ENCODE measurements around the gene GBX2.

GBX2 gene

DNA sequence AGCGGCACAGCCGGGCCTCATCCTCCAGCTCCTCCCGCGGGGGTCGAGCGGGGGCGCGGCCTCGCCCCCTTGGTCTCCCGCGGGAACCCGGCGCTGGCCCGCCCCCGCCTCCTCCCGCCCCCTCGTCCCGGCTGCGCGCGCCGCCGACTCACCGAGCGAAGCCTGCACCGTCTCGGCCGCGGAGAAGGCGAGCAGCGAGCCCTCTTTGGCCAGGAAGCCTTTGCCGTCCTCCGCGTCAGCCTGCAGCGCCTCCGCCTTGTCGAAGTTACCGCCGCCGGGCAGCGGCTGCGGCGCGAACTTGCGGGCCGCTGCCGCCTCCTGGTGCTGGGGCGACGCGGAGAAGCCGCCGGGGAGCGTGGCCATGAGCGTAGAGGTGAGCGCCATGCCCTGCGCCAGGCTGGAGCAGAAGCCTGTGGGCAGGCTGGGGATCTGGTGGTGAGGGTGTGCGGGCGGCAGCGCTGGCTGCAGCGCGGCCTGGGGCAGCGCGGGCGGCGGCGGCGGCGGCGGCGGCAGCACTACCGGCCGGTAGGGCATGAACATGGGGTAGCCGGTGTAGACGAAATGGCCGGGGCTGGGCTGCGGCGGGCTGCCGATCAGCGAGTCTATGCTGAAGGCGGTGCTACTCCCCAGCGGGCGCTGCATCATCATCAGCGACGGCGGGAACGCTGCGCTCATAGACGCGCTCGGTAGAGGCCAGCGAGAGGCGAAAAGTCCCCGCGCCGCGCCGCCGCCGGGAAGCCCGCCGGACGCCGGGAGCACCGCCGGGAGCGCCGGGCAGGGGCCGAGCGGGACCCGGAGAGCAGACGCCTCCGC is 683 bp downstream of the GBX2 start:
- DNase-seq (ENCODE audit: low read depth) = no peak

DNA sequence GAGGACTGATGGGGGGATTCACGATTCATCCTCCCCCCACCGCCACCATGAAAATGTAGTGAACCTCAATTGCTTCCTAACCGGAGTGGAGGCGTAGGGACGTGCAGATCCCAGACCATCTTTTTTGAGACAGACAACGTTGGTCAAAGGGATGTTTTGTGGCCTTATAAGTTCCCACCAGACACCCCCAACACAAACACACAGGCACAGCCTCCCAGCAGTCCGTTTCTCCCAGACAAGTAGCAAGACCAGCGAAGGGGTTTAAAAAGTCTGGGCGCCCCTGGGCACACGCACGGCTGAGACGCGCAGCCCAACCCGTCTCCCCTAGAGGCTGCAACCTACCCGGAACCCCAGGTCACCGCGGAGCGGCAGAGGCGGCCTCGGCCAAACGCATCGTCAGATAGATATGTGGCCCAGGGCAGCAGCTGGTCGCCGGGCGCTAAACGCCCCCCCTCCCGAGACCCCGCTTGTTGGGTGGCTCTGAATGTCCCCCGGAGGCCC is 1.3 kb downstream of the GBX2 start:
- DNase-seq (ENCODE audit: low read depth) = no peak

DNA sequence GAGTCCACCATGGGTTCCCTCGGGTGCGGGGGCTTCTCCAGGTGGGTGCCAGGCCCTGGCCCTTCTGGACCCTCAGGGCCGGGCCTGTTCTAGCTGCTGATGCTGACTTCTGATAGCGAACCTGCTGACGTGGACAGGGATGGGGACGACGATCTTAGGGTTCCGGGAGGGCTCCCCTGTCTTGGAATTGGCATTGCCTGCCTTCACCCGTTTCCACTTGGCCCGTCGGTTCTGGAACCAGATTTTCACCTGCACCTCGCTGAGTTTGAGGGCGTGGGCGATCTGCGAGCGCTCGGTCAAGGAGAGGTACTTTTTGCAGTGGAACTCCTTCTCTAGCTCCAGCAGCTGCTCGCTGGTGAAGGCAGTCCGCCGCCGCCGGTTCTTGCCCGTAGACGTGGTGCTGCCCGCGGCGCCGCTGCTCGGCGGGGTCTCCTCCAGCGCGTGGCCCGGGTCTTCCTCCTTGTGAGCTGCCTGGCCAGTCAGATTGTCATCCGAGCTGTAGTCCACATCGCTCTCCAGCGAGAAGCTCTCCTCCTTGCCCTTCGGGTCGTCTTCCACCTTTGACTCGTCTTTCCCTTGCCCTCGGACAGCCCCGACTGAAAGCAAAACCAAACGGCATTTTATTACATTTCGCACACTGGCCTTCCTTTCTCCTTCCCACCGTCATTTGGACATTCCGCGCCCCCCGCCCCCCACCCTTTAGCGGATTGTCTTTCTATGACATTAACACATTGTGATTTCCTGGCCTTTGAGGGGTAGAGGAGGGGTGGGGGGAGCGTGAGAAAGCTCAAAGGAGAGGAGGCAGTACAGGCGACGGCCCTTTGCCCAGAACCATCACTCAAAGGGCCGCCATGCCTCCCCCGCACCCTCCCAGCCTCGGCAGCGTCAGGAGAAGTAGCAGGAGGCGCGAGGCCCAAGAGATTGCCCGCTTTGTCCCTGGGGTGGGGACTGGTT is 2.1 kb downstream of the GBX2 start:
- no peak for DNase-seq (ENCODE audit: low read depth)

DNA sequence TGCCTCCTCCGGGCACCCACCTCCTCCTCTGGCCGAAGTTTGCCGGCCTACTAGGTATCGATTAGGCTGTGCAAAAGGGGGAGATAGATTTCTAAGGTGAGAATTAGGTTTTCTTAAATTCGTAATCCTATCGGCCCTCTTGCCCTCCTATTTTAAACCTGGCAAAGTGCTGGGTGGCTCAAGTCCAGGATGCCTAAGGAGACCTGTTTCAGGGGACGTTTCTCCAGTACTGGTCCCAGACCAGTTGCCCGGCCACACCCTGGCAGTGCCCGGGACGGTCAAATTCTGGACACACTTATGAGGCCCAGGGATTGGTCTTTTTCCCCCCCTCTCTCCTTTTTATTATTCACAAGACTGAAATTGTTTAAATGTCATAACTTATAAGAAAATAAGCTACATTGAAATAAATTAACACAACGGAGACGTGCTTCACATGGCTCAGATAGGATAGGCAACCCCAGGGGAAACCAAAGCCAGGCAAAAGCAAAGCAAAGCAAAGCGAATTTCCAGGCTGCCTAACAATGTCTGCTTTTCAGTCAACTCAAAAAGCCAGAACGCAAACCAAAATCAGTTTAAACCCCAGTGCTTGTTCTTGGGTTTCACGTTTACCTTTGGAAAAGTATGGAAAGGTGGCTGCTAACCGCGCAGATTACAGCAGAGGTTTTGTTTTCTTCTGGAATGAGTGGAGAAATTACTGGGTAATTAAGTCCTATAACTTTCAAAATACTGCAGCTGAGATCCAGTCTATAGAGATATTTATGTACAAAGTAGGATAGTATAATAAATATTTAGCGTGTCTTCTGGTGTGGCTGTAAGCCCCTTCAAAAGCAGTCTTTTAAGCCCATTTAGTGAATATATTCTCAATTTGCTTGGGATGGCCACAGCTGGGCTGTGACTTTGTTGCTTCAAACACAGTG is 3.0 kb downstream of the GBX2 start:
- no peak for DNase-seq (ENCODE audit: low read depth)

DNA sequence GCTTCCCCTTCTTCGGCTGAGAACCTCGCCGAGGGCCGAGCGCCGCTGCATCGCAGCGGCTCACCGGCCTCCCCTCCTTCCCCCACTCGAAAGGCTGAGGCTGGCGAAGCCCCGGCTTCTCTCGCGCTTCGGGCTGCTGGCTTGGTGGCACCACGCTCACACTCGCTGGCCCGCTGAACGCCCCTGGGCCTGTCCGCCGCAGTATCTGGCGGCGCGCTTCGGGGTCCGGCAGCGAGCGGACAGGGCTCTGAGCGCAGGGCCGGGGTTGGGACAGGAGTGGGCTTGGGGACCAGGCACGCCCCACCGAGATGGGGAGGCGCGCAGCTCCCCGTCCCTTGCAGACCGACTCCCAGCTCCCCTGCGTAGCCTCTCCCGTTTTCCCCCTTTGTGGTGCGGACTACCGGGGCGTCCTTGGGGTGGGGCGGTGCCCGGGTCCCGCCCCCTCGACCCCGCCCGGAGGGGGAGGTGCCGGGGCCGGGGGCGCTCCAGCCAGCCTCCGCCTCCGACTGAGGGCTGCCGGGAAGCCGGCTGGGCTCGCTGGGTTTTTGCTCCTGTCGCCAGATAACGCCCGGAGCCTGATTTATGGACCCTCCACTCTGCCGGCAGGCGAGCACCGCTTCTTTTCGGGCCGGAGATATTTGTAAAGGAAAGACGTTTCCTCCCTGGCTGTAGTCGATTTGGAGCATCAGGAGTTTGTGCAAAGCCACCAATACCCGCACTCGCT is 3.8 kb downstream of the GBX2 start:
- DNase-seq (ENCODE audit: low read depth) = no peak

DNA sequence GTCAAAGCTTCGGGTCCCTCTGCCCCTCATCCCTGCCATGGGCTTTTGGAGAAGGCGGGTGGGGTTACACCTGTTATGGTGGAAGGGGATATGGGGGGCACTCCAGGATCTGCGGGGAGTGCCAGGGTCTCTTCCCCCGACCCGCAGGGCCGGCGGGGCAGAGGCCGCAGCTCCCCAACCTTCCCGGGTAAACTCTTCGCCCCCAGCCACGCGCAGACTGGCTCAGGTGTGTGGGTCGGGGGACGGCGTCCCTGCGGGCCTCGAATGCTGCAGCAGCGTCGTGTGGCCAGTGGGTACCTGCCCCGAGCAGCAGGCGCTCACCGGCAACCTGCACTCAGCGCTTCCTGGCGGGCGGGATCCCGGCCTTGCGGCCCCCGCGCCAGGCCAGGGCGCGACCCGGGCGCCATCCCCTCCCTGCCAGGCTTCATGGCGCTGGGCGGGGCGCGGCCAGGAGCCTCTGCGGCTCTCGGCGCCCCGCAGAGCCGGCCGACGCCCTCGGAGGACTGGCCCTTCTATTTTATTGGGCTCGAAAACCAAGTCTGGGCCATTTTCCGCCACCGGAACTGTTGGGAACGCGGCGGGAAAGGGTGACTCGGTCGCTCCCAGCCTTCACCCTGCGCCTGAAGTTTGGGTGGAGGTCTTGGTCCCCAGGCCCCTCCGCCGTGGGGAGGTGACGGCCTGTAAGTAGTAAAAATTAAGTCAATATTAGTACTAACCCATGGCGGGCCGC is 4.5 kb downstream of the GBX2 start:
- no peak for DNase-seq (ENCODE audit: low read depth)

DNA sequence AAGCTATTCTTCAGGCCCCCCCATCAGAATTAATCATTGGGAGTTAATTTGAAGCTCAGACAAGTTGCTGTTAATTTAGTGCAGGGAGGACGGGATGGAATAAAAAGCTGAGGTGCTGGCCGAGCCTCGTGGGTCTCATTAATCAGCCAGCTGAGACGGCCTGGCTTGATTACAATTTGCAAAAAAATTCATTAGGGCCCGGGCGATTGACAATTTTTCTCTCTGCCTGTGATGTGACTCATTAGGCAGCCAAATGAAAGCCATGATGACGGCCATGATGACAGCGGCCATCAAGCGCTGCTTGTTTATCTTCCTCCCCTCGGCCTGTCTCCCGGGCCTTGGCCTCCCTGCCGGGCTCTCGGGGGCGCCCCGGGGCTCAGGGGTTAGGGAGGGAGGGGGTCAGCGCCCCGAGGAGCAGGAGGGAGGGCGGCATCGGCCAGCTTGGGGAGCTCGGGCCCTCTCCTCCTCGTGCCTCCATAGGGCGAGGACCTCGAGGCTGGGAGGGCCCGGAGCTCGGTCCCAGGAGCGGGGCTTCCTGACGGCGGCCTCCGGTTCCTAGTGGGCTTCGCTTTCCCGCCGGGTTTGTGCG is 5.2 kb downstream of the GBX2 start:
- no peak for DNase-seq (ENCODE audit: low read depth)

DNA sequence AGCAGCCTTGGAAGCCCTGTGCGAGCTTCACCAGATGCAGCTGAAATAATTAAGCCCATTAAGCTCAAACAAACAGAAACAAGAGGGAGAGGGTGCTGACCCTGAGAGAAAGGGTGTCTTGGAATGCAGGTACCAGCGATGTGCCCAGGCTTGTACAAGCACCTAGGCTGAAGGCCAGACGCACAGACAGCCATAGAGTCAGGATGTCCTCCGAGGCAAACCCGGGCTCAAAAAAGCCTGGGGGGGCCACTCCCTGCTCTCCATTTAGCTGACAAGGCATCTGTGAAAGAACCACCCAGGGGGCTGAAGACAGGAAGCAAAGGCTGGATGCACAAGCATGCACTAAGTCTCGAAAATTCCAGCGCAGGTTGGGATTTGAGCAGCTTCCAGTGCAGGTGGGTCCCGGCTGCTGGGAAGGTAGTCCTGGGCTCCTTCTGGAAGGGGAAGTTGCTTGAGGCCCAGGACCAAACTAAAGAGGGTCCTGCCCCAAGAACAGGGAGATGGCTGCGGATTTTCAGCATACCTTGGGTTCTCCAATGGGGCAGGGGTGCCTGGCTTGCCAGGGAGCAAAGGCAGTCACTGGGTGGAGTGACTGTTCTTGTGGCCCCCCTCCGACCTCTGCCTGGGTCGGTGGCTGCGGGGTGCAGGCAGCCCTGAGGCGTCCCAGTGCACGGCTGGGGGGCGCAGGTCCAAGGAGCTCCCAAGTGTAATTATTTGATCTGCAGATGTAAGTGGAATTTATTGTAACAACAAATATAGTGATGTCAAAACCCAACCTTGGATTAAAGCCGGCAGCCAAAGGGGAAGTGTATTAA is 5.9 kb downstream of the GBX2 start:
- no peak for DNase-seq (ENCODE audit: low read depth)

DNA sequence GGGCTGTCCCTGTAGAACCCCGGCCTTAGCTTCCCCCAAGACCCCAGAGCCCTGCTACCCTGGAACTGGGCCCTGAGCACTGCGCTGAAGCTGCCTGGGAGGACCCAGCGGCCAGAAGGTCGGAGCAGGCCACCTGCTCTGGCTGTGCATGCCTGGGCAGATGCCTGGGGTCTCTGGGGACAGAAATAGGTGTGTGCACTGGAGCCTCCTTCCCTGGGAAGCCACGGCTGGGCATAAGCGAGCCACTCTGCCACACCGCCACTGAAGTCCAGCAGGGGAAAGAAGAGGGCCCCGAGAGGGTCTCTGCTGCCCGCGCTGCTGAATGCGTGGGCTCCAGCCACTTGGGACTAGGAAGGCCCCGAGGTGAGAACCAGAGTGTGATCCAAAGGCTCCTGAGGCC is 6.7 kb downstream of the GBX2 start:
- DNase-seq (ENCODE audit: low read depth) = no peak

DNA sequence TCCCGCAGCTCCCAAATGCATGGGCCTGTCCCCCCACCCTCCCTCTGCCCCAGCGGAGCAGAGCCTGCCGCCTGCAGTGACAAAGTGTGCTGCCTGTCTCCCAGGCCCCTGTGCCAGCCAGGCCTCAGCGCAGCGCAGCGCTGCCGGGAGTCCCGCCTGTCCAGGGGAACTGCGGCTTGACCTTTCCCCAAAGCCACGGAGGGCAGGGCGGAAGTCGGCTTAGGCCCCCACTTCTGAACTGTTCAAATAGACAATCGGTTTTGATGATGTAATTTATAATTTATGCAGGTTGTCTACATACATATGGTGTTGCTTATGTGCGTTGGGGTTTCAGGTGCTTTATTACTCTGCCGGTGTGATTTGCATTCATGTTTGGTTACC is 7.1 kb downstream of the GBX2 start:
- DNase-seq (ENCODE audit: low read depth) = no peak

DNA sequence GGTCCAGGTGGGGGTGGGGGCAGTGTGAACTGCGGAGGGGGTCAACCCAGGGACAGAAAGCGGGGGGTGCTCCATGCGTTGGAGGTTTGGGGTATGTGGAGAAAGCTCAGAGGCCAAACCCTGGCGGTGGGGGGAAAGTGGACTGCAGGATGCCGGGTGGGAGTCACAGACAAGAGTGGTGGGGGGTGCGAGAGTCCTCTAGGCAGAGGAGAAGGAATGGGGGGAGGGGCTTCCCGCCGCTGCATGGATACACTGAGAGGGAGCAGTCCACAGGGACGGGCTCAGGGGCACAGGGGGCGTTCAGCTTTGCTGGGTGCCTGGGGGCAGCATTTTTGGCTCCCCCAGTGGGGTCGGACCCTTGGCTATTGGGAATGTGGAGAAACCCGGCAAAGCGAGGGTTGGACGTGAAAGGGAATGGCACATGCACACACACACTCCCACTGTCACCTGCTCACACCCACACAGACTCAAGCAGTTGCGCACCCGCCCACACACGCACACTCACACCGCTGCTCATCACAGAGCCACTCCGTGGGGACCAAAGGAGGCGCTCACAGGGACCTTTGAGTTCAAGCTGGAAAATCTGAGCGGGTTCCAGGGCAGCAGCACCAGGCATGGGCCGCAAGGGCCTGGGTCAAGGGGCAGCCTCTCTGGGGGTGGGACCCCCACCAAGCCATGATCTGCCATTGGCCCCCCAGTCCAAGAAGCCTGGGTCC is 7.7 kb downstream of the GBX2 start:
- no peak for DNase-seq (ENCODE audit: low read depth)

DNA sequence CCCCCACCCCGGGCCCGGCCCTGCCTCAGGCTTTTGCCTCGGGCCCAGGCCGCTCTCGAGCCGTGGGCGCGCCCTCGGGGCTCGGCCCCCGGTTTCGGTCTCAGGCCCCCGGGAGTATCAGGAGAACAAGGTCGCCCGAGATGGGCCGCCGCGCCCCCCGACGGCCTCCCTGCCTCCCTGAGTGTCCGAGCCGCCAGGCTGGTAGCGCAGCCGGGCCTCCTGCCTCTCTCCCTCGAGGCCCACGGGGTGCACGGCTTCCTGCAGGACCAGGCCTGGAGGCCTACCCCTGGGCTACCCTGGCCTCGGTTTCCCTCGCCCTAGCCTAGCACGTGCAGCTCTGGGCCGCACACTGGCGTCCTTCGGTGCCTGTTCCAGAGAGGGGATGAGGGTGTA is 8.4 kb downstream of the GBX2 start:
- no peak for DNase-seq (ENCODE audit: low read depth)

DNA sequence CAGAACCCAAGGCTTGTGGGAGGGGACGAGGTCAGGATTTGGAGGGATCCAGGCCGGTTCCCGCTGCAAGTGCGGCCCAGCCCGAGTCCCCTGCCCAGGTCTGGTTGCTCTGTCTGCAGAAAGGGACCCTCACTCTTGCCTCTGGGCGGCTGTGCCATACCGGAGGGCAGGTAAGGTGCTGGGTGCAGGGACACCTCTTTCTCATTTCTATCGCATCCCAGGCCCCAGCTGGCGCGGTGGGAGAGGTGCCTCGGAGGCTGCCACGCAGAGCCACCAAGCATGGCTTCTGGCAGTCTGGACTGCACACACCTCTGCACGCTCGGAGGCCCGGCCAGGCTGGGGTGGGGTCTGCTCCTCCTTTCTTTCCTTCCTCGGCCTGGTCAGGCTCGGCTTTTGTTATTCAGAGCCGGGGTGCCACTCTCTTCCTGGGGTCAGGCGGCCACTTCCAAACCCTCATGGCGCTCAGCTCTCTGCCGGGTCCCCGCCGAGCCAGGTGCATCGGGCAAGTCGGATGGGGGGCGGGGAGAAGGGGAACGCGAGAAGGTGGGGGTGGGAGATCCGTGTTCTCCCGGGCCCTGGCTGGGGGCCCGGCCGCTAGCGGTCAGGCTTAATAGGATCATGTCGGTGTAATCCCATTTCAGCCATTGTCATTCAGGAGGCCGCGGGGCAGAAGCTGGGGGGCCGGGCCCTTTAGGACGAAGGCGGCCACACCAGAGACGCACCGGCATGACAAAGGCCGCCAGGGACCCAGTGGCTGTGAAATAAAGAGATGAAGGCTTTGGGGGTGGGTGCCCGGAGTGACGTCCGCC is 9.0 kb downstream of the GBX2 start:
- no peak for DNase-seq (ENCODE audit: low read depth)

DNA sequence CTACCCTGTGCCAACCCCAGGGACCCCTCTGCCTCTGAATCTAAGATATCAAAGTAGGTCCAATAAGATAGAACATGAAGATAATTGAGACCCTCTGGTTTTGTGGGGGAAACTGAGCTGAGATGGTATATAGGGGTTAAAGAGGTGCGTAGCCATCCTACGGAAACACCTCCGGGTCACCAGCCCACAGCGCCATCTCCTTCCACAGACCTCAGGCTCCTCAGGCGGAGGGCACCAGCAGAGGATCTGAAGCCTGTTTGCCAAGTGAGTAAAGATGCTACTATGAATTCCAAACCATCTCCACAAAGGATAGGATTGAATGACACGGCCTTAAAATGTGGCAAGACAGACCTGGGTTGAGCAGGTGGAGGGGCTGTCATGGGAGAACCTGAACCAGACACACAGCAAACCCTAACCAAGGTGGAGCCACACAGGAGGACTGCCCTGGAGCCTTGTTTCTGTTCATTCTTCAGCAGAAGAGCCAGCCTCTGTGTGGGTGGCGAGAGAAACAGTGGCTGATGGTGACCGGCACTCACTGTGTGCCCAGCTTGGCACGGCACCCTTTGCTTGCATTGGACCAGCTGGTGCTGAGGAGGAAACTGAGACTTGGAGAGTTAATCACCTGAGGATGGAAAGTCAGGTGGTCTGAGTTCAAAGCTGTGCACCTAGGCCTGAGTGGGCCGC is 10.2 kb downstream of the GBX2 start:
- DNase-seq (ENCODE audit: low read depth) = no peak

DNA sequence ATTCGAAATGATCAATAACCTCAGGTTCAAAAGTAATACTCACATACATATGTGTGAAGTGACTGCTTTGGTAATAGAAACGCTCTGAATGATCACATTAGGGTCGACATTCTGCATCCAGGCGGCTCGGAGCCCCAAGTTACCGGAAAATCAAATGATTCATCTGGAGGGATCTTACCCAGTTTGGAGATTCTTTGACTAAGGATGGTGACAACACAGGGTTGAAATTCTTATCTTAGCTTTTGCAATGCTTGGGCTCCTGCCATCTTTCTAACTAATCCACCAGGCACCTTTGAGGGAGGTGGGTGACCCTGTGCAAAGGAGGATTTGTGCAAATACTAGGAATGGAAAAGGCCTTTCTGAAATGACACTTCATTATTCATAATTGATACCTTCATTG is 10.8 kb downstream of the GBX2 start:
- DNase-seq (ENCODE audit: low read depth) = no peak

DNA sequence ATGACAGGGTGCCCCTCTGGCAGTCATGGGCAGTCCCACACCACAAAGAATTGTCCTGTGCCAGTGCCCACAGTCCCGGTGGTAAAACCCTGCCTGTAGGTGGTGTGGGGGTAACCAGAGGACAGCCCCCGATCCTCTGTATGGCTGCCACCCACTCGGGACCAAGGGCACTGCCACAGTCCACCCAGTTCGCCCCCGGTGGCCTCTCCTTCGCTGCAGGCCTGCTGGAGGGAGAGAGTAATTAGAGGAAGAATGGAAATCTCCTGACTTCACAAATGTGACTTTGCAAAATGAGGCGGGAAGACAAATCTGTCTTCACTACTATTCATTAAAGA is 11.4 kb downstream of the GBX2 start:
- no peak for DNase-seq (ENCODE audit: low read depth)

DNA sequence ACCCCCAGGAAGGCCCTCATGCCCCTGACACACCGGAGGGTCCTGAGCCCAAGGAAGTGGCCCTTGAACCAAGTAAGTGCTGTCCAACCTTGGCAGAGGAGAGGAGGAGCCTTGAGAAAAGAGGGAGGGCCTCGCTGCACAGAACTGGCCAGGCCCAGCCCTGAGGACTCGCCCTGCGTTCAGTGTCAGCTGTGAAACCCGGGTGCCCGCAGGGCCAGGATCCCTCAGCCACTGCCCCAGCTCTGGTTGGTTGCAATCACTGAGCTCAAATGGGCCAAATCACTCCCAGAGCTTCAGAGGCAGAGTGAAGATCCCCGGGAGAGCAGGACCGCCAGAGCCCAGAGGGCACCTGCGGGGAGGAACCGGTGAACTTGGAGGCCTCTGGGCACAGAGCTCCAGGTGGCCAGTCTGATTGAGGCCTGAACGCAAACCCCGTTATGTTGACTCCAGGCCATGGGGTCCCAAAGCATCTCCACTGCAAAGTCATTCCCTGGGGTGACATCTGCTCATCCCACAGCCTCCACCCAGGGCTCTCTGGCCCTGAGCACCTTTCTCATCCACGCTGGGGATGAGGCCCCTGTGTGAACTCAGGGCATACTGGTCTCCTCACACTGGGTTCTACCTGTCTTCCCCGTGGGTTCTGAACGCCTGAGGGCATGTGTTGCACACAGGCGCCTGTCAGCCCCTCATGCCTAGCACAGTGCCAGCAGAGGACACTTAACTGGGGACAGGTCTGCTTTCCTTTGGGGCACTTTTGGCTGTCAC is 11.9 kb downstream of the GBX2 start:
- DNase-seq (ENCODE audit: low read depth) = no peak

Data from activated gamma-delta T cell treated with anti-CD3 and anti-CD28 coated beads, Interleukin-2, amount 50 U/mL, for 16 hours (primary cell).